B cell (primary cell): Measurements from ENCODE around the gene NDUFS7. TPM values are rescaled to one million over a fixed set of nuclear protein-coding genes. Genes with fewer than 3 reads are reported as not detected.

ENCODE experiments used
- ATAC-seq: fragments of 200-7000 bp; cut with Tn5 transposase; one replicate; pipeline ENCODE4 v1.10.0; 2021; ENCODE audit warnings: low read depth, mild to moderate bottlenecking, moderate number of reproducible peaks, moderate library complexity
- CTCF ChIA-PET: fragments of 350-600 bp; sonication (Branson Sonifier 250); formaldehyde crosslinking; loops from one replicate; lab custom pipeline; 2021; ENCODE audit warnings: antibody characterized with exemption, inconsistent platforms; lab: Charles Lee
- POLR2A ChIA-PET: fragments of 350-600 bp; sonication (Branson Sonifier 250); formaldehyde crosslinking; loops from one replicate; lab custom pipeline; 2021; ENCODE audit warnings: antibody characterized with exemption; lab: Charles Lee
- DNase-seq: peaks from one replicate; pipeline ENCODE4 v3.0.0; 2013
- H2AFZ ChIP-seq: 2 replicates; pipeline ENCODE4 v1.6.1; 2012; ENCODE audit warnings: mild to moderate bottlenecking, low read depth, low read length; ENCODE audit not compliant: insufficient read depth, poor library complexity, severe bottlenecking
- H3K27ac ChIP-seq, 2 donors: 1 replicate in 1 of 2; 2 replicates in 1 of 2; pipeline ENCODE4 v1.5.1; 2012 to 2013; ENCODE audit warnings: low read length in 2 of 2, mild to moderate bottlenecking in 2 of 2, moderate library complexity in 1 of 2
- H3K27me3 ChIP-seq, 4 experiments: fragments of 200-600 bp in 1 of 4; sonication (generic) in 1 of 4; replicated peaks in 1 of 4; 1 replicate in 2 of 4; 2 replicates in 2 of 4; pipeline versions ENCODE4 v1.6.1 to v1.7.0; 2013 to 2016; ENCODE audit warnings: low read length in 3 of 4, mild to moderate bottlenecking in 2 of 4, mixed read lengths in 1 of 4, moderate library complexity in 1 of 4; ENCODE audit not compliant: insufficient read depth in 4 of 4, control insufficient read depth in 3 of 4; ENCODE audit errors: control extremely low read depth in 1 of 4
- H3K36me3 ChIP-seq, 2 experiments: replicated peaks in 1 of 2; 1 replicate in 1 of 2; 2 replicates in 1 of 2; pipeline versions ENCODE4 v1.6.1 to v1.7.1; 2013; ENCODE audit warnings: low read length in 1 of 2; ENCODE audit not compliant: insufficient read depth in 2 of 2, control insufficient read depth in 1 of 2; ENCODE audit errors: control extremely low read depth in 1 of 2, extremely low read depth in 1 of 2
- H3K4me1 ChIP-seq, 2 donors: fragments of 200-600 bp in 1 of 2; sonication (generic) in 1 of 2; 1 replicate in 1 of 2; 2 replicates in 1 of 2; pipeline versions ENCODE4 v1.5.1 to v1.6.1; 2013 to 2017; ENCODE audit warnings: low read length in 2 of 2; ENCODE audit not compliant: control insufficient read depth in 2 of 2, insufficient read depth in 2 of 2
- H3K4me2 ChIP-seq: replicated peaks from 2 replicates; pipeline ENCODE3; 2012; ENCODE audit warnings: mild to moderate bottlenecking, low read depth, low read length; ENCODE audit not compliant: poor library complexity, severe bottlenecking
- H3K4me3 ChIP-seq, 5 experiments: fragments of 200-600 bp in 1 of 5; sonication (generic) in 1 of 5; 1 replicate in 3 of 5; 2 replicates in 2 of 5; pipeline versions ENCODE4 v1.5.1 to v1.7.0; 2011 to 2016; ENCODE audit warnings: low read length in 4 of 5, mild to moderate bottlenecking in 4 of 5, low read depth in 2 of 5, control low read depth in 1 of 5, moderate library complexity in 1 of 5; ENCODE audit not compliant: insufficient read depth in 1 of 5; ENCODE audit errors: control extremely low read depth in 1 of 5, extremely low read depth in 1 of 5
- H3K79me2 ChIP-seq: fragments of 200-600 bp; sonication (generic); one replicate; pipeline ENCODE4 v1.6.0; 2016; ENCODE audit warnings: low read length; ENCODE audit not compliant: control insufficient read depth, insufficient read depth
- H3K9ac ChIP-seq: fragments of 200-600 bp; sonication (generic); 2 replicates; pipeline ENCODE4 v1.6.1; 2017; ENCODE audit warnings: mild to moderate bottlenecking, low read length, moderate library complexity
- H3K9me3 ChIP-seq, 3 donors: one replicate each; pipeline versions ENCODE4 v1.6.1 to v1.7.1; 2013; ENCODE audit warnings: low read length in 2 of 3; ENCODE audit not compliant: control insufficient read depth in 2 of 3, insufficient read depth in 1 of 3; ENCODE audit errors: control extremely low read depth in 1 of 3
- H4K20me1 ChIP-seq: 2 replicates; pipeline ENCODE4 v1.6.0; 2012; ENCODE audit warnings: mild to moderate bottlenecking, low read length; ENCODE audit not compliant: insufficient read depth, control insufficient read depth, poor library complexity, severe bottlenecking
- H3K27ac Mint-ChIP-seq: one replicate; pipeline ENCODE4 v1.8.0; 2021; ENCODE audit warnings: mixed read lengths
- H3K27me3 Mint-ChIP-seq: one replicate; pipeline ENCODE4 v1.8.0; 2021; ENCODE audit warnings: mixed read lengths
- H3K4me1 Mint-ChIP-seq: one replicate; pipeline ENCODE4 v1.8.0; 2021; ENCODE audit warnings: mixed read lengths
- H3K4me3 Mint-ChIP-seq: one replicate; pipeline ENCODE4 v1.8.0; 2021; ENCODE audit warnings: mixed read lengths
- H3K9me3 Mint-ChIP-seq: one replicate; pipeline ENCODE4 v1.8.0; 2022; ENCODE audit warnings: mixed read lengths; ENCODE audit not compliant: insufficient read depth
- EZH2 ChIP-seq: IDR thresholded peaks from 2 replicates; pipeline ENCODE4 v1.6.1; 2012; ENCODE audit warnings: borderline replicate concordance, low read depth, mild to moderate bottlenecking, moderate library complexity, low read length; ENCODE audit not compliant: insufficient read depth, poor library complexity, severe bottlenecking
- WGBS: methylation state at CpG from one replicate; pipeline ENCODE4 v1.1.5; 2013; ENCODE audit warnings: missing lambda C conversion rate; ENCODE audit not compliant: insufficient coverage; 5-methylcytosine and 5-hydroxymethylcytosine counted together
- intact Hi-C: fragments of 100-400 bp; cut with micrococcal nuclease; formaldehyde crosslinking; loops from one replicate; pipeline ENCODE4 v1.10.0; 2022
- polyA plus RNA-seq: library from polyadenylated mRNA; depleted of rRNA; stranded (reverse); fragments of >200 nt; gene quantifications from 2 replicates; pipeline ENCODE4 v1.2.3, GENCODE V29; 2012
- total RNA-seq, 2 donors: library from RNA; stranded (reverse); fragments of 120-200 nt in 1 of 2; gene quantifications; 1 replicate in 1 of 2; 2 replicates in 1 of 2; pipeline versions ENCODE4 v1.2.3 to v1.2.4, GENCODE V29; 2013 to 2022
- TF ChIP-seq, protein P1 (sequence below): fragments of 200-600 bp; IDR thresholded peaks from one replicate; pipeline ENCODE4 v1.8.0; 2022; ENCODE audit warnings: antibody characterized with exemption, mild to moderate bottlenecking

The NDUFS7 gene
- total and polyA plus RNA-seq, 2 donors (not counting 1 experiment from before 2014, with no cell fraction given), result 58.8 to 141 TPM

- Histone ChIP-seq H3K79me2 (peaks cover 5% of the 10 kb centered on the region), H3K4me2 (no peak overlapping the region), H3K9ac (no peak overlapping the region), H4K20me1 (peaks cover 5% of the 10 kb centered on the region), H3K36me3 (peaks cover 0 to 36% of the 10 kb centered on the region in 2 experiments), H3K27ac (no peak overlapping the region), H2AFZ (no peak overlapping the region), H3K4me3 (no peak overlapping the region), H3K27me3 (no peaks in the 10 kb centered on the region), H3K9me3 (no peaks in the 10 kb centered on the region), H3K4me1 (peaks cover 9 to 13% of the 10 kb centered on the region in 2 donors)
- ATAC-seq, result no peak
- intact Hi-C loops, result no loop called here
- WGBS, result 94% methylated on average over 40 of the region's 45 CpGs
- ChIA-PET POLR2A (no interaction called here), CTCF (interaction anchor here (1.0 kb wide), 1 partner anchor 108 kb away, joined by 3 read pairs; no protein-coding TSS in a partner anchor)
- no peak for DNase-seq
- Mint-ChIP-seq H3K27me3 (peaks cover 3% of the 10 kb centered on the region), H3K4me1 (peaks cover 15% of the 10 kb centered on the region), H3K4me3 (no peak overlapping the region), H3K9me3 (no peaks in the 10 kb centered on the region), H3K27ac (no peak overlapping the region)
- TF ChIP-seq, protein P1, sequence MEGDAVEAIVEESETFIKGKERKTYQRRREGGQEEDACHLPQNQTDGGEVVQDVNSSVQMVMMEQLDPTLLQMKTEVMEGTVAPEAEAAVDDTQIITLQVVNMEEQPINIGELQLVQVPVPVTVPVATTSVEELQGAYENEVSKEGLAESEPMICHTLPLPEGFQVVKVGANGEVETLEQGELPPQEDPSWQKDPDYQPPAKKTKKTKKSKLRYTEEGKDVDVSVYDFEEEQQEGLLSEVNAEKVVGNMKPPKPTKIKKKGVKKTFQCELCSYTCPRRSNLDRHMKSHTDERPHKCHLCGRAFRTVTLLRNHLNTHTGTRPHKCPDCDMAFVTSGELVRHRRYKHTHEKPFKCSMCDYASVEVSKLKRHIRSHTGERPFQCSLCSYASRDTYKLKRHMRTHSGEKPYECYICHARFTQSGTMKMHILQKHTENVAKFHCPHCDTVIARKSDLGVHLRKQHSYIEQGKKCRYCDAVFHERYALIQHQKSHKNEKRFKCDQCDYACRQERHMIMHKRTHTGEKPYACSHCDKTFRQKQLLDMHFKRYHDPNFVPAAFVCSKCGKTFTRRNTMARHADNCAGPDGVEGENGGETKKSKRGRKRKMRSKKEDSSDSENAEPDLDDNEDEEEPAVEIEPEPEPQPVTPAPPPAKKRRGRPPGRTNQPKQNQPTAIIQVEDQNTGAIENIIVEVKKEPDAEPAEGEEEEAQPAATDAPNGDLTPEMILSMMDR, result no peak
Observed at GRCh38 chr19:1387684-1388636, 4.3 kb downstream of the NDUFS7 start.

GRCh38 chr19:1388637-1389026 is 4.9 kb downstream of the NDUFS7 start:
- H3K4me3 Mint-ChIP-seq, result no peak overlapping the region
- H3K36me3 ChIP-seq, result peaks cover 0 to 42% of the 10 kb centered on the region in 2 experiments
- intact Hi-C loops, result no loop called here

More at GRCh38 chr19:1388637-1389026, 4.9 kb downstream of the NDUFS7 start:
- WGBS, result 95% methylated on average over 16 of the region's 17 CpGs
- Mint-ChIP-seq H3K9me3 (no peaks in the 10 kb centered on the region), H3K4me1 (peaks cover 10% of the 10 kb centered on the region), H3K27ac (no peak overlapping the region), H3K27me3 (no peaks in the 10 kb centered on the region)
- ATAC-seq (no peak), DNase-seq (no peak)
- Histone ChIP-seq H3K79me2 (peaks cover 5% of the 10 kb centered on the region), H3K9me3 (no peaks in the 10 kb centered on the region), H3K4me1 (peaks cover 7 to 10% of the 10 kb centered on the region in 2 donors), H3K9ac (no peak overlapping the region), H2AFZ (no peak overlapping the region), H4K20me1 (peaks cover 5% of the 10 kb centered on the region), H3K27ac (no peak overlapping the region), H3K27me3 (no peaks in the 10 kb centered on the region), H3K4me2 (no peak overlapping the region), H3K4me3 (no peak overlapping the region)
- CTCF ChIA-PET, result interaction anchor here (0.6 to 1.0 kb wide), 2 partner anchors 109 to 163 kb away, joined by 3 read pairs; no protein-coding TSS in a partner anchor
- POLR2A ChIA-PET, result no interaction called here
- no peak for TF ChIP-seq EZH2
- TF ChIP-seq, protein P1, result no peak
